ENCODE results near the gene CRTC2.

- TF ChIP-seq CTCF (IDR thresholded peaks at IDR 0.05; ENCODE audit: borderline replicate concordance, extremely low read depth, low read length, poor library complexity, severe bottlenecking), result no peak
- no peak for TF ChIP-seq EZH2 (IDR thresholded peaks at IDR 0.05; ENCODE audit: borderline replicate concordance, low read depth, low read length, severe bottlenecking)
These were observed 21.1 kb downstream of the CRTC2 start for GRCh38 chr1:153937331-153937730.
